Cerebellar cortex (tissue), 1 donor: ENCODE results near the gene AZGP1.
"Not testable (repeated sequence)": the region's sequence is repeated elsewhere in the genome, so short reads cannot be mapped to it uniquely, and the experiment has no call there.

Experiments used
- DNase-seq: peaks from one replicate; pipeline ENCODE4 v3.0.0-alpha.2; 2015; ENCODE audit warnings: low spot score

Gene AZGP1

DNA sequence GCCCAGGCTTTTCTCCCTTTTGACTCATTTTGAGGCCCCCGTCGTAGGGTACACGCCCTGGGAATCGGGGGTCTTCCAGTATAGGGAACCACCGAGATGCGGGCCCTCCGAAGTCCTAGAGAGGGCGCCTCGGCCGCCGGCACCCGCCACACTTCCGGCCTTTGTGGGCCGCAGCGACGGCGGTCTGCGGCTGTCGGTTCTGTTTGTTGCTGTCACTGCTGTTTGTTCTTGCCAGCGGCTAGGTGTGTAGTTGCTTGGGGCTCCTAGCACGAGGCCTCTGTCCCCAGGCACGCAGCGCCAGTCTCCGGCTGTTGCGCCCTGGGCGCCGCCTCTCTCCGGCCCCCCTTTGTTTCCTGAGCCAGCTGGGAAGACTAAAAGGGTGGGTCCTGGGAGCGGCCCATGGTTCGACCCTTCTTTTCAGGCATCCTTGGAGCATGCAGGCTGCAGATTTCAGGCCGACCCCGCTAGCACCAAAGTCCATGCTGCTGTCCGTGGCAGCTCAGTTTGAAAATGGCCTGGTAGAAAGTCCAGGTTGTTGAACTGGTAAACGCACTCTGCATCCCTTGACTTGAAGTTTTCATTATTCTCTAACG is 21.8 kb upstream of the AZGP1 start:
- DNase-seq = peak; percentile 37

DNA sequence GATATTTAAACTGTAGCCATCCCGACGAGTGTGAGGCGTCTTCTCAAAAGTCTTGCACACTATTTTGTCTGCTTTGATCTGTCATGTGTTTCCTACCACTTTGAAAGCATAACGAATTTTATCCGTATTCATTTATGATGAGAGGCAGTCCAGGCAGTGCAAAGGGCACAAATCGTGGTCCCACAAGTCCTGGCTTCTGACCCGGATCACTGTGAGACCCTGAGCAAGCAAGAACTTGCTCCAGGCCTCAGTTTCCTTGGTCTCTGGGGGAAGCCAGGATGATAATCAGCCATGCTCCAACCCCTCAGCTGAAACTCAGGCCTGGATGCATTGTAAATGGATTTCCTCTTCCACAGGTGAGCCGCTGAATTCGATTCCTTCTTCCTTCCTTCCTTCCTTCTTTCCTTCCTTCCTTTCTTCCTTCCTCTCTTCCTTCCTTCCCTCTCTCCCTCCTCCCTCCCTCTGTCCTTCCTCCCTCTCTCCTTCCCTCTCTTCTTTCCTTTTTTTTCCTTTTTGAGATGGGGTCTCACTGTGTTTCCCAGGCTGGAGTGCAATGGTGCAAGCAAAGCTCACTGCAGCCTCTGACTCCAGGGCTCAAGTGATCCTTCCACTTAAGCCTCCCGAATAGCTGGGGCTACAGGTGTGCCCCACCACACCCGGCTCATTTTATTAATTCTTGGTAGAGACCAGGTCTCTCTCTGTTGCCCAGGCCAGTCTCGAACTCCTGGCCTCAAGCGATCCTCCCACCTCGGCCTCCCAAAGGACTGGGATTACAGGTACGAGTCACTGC is 21.1 kb upstream of the AZGP1 start:
- DNase-seq = no peak

DNA sequence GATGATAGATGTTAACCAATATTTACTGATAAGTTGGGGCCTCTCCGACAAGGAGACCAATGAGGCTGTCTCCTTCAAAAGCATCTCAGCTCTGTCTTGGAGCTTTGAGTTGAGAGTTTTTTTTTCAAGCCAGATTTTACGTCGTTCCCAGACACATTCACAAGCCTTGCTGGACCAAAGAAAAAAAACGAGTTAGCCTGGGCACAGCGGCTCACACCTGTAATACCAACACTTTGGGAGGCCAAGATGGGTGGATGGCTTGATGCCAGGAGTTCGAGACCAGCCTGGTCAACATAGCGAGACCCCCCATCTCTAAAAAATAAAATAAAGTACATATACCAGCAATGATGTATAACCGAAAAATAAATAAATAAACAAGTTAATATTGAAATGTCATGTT is 19.0 kb upstream of the AZGP1 start:
- no peak for DNase-seq

GRCh38 chr7:99992330-99993038 is 16.7 kb upstream of the AZGP1 start:
- DNase-seq = no peak

GRCh38 chr7:99991543-99991942 is 15.7 kb upstream of the AZGP1 start:
- not testable (repeated sequence) for DNase-seq

DNA sequence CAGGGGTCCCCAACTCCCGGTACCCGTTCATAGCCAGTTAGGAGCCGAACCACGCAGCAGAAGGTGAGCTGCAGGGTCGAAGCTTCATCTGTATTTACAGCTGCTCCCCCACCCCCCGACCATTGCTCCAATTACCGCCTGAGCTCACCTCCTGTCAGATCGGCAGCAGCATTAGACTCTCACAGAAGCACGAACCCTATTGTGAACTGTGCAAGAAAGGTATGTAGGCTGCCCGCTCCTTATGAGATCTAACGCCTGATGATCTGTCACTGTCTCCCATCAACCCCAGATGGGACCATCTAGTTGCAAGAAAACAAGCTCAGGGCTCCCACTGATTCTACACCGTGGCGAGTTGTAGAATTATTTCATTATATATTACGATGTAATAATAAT is 14.6 kb upstream of the AZGP1 start:
- peak; percentile 44 for DNase-seq

- no peak for DNase-seq
Measured at GRCh38 chr7:99987846-99988245, 12.0 kb upstream of the AZGP1 start.

GRCh38 chr7:99987306-99987705 is 11.5 kb upstream of the AZGP1 start:
- DNase-seq = not testable (repeated sequence)

GRCh38 chr7:99984593-99984992 is 8.8 kb upstream of the AZGP1 start:
- DNase-seq = no peak

DNA sequence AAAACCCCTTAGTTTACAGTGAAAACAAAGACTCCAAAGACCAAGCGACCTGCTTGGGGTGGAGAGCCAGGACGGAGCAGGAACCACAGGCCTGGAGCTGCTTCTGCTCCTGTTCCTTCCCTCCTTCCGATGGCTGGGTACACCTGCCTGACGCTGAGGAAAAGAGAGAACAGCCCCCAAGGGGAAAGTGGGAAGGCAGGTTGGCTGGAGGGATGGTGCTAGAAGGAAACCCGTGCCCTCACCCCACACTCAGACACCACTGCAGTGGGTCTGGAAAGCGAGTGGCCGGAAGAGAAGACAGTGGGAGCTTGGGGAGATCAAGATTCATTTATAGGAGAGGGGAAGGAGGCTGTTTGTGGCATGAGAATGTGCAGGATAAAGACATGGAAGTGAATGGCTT is 5.2 kb upstream of the AZGP1 start:
- not testable (repeated sequence) for DNase-seq

DNA sequence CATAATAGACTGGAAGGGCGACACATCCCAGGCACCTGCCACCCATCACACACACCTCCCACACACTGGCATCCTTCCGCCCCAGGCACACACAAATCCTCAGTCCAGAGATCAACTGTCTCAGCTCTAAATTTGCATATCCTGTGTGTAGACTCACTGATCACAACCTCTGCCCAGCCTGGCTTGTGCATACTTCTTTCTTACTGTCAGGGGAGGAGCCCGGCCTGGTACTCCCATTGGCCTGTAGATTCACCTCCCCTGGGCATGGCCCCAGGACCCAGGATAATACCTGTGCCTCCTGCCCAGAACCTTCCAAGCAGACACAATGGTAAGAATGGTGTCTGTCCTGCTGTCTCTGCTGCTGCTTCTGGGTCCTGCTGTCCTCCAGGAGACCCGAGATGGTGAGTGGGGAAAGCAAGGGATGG is 4.6 kb upstream of the AZGP1 start:
- not testable (repeated sequence) for DNase-seq

GRCh38 chr7:99979814-99980225 is 4.0 kb upstream of the AZGP1 start:
- DNase-seq = peak; percentile 50

- DNase-seq = no peak
Measured at GRCh38 chr7:99976626-99977025, 795 bp upstream of the AZGP1 start.

DNA sequence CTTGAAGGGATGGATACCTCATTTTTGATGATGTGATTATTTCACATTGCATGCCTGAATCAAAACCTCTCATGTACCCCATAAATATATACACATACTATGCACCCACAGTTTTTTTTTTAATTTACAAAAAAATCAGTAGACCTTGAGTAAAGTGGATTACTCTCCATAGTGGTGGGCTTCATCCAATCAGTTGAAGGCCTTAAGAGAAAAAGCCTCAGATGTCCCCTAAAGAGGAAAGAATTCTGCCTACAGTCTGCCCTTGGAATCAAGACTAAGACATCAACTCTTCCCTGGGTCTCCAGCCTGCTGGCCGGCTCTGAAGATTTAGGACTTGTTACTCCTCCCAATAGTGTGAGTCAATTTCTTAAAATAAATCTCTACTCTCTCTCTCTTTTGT is 1.1 kb downstream of the AZGP1 start:
- DNase-seq = no peak

- DNase-seq = not testable (repeated sequence)
Measured at GRCh38 chr7:99973817-99974216, 2.0 kb downstream of the AZGP1 start.

GRCh38 chr7:99971242-99971641 is 4.6 kb downstream of the AZGP1 start:
- DNase-seq = no peak

GRCh38 chr7:99969813-99970212 is 6.0 kb downstream of the AZGP1 start:
- not testable (repeated sequence) for DNase-seq

DNA sequence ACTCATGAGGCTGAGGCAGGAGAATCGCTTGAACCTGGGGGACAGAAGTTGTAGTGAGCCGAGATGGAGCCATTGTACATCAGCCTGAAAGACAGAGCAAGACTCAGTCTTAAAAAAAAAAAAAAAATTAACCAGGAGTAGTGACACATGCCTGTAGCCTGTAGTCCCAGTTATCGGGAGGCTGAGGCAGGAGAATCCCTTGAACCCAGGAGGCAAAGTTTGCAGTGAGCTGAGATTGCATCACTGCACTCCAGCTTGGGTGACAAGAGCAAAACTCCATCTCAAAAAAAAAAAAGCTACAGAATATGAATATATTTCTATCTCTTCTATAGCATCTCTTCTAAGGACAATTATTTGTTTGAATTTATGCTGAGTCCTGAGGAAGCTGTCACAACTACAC is 6.5 kb downstream of the AZGP1 start:
- DNase-seq = no peak

DNA sequence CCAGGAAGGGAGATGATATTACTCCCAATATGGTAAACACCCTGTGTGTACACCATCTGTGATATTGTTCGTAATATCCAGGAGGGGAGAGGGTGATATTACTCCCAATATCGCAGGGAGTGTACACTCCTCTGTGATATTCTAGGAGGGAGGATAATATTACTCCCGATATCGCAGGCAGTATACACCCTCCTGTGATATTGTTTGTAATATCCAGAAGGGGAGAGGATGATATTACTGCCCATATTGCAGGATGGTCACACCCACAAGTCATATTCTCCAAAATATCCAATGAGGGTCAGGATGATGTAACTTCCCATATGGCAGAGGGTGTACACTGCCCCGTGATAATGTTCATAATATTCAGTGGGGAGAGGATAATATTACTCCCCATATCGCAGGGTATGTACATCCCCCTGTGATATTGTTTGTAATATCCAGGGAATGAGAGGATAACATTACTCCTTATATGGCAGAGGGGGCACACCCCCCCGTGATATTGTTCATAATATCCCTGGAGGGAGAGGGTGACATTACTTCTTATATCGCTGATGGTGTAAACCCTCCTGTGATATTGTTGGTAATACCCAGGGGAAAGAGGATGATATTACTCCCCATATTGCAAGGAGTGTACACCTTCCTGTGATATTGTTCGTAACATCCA is 17.1 kb downstream of the AZGP1 start:
- no peak for DNase-seq

DNA sequence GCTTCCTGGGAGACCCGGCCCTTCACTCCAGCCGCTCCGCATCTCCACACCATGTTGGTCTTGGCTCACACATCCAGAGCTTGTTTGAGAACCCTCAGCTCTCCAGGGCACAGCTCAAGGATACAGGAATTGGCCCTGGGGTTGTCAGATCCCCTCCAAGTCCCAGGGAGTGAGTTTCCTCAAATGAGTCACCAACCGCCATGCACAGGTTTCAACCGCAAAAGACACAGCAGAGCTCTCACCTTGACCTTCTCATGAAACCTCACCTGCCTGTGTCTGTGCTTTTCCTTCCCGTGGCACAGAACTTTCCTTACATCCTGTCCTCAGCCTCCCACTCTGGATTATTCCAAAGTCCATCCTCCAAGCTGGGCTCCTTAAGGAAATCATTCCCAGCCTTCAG is 20.6 kb downstream of the AZGP1 start:
- DNase-seq = no peak

DNA sequence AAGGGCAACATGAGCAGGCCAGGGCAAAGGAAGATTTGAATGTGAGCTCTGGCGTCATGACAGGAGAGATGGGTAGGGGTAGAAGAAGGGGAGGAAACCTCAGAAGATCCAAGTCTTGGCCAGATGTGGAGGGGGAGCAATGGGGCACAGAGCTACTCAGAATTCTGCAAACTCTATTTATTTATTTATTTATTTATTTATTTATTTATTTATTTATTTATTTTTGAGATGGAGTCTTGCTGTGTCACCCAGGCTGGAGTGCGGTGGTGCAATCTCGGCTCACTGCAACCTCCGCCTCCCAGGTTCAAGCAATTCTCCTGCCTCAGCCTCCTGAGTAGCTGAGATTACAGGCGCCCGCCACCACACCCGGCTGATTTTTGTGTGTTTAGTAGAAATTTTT is 21.2 kb downstream of the AZGP1 start:
- DNase-seq = not testable (repeated sequence)

- no peak for DNase-seq
Measured at GRCh38 chr7:99953649-99954048, 22.2 kb downstream of the AZGP1 start.

- not testable (repeated sequence) for DNase-seq
Measured at GRCh38 chr7:99952649-99953048, 23.2 kb downstream of the AZGP1 start.
